SK-N-SH treated with all-trans-retinoic acid at 6 μM for 48 hours (cell line): ENCODE results near the gene DDX10.

Experiments used
- ATAC-seq: fragments of 200-7000 bp; cut with Tn5 transposase; 3 replicates; pipeline ENCODE4 v1.9.1; 2020; ENCODE audit warnings: mild to moderate bottlenecking, moderate library complexity
- ARNTL ChIP-seq: fragments of 450-650 bp; formaldehyde crosslinking; IDR thresholded peaks from 2 replicates; pipeline ENCODE4 v1.5.0; 2020; ENCODE audit warnings: low read depth, mild to moderate bottlenecking, moderate library complexity, borderline replicate concordance
- ESRRG ChIP-seq: fragments of 250-450 bp; sonication (Bioruptor Pico); IDR thresholded peaks from 2 replicates; pipeline ENCODE4 v1.6.1; 2021; ENCODE audit warnings: mild to moderate bottlenecking
- GLIS3 ChIP-seq: fragments of 250-450 bp; sonication (Bioruptor Pico); IDR thresholded peaks from 2 replicates; pipeline ENCODE4 v1.5.0; 2020; ENCODE audit warnings: mild to moderate bottlenecking, moderate library complexity
- ISL1 ChIP-seq: fragments of 250-450 bp; sonication (Bioruptor Pico); IDR thresholded peaks from 2 replicates; pipeline ENCODE4 v2.1.2; 2022; ENCODE audit warnings: mild to moderate bottlenecking, moderate library complexity
- OSR1 ChIP-seq: fragments of 250-450 bp; sonication (Bioruptor Pico); IDR thresholded peaks from 2 replicates; pipeline ENCODE4 v1.8.0; 2022; ENCODE audit warnings: moderate library complexity, mild to moderate bottlenecking, inconsistent platforms
- RARB ChIP-seq: fragments of 250-450 bp; sonication (Bioruptor Pico); IDR thresholded peaks from 2 replicates; pipeline ENCODE4 v1.8.0; 2021; ENCODE audit warnings: mild to moderate bottlenecking, moderate library complexity
- SNAI2 ChIP-seq: fragments of 250-450 bp; sonication (Bioruptor Pico); IDR thresholded peaks from 2 replicates; pipeline ENCODE4 v1.5.0; 2020; ENCODE audit warnings: mild to moderate bottlenecking, moderate library complexity
- TOX ChIP-seq: fragments of 250-450 bp; sonication (Bioruptor Pico); IDR thresholded peaks from 2 replicates; pipeline ENCODE4 v1.8.0; 2021; ENCODE audit warnings: mild to moderate bottlenecking, moderate library complexity, borderline replicate concordance
- ZC3H10 ChIP-seq: fragments of 250-450 bp; sonication (Bioruptor Pico); IDR thresholded peaks from 2 replicates; pipeline ENCODE4 v1.5.1; 2021; ENCODE audit warnings: mild to moderate bottlenecking, moderate library complexity
- ZFP30 ChIP-seq: fragments of 450-650 bp; formaldehyde crosslinking; IDR thresholded peaks from 2 replicates; pipeline ENCODE4 v1.5.0; 2022; ENCODE audit warnings: mild to moderate bottlenecking, moderate library complexity
- ZNF8 ChIP-seq: fragments of 450-650 bp; formaldehyde crosslinking; IDR thresholded peaks from 2 replicates; pipeline ENCODE4 v1.5.0; 2020; ENCODE audit warnings: mild to moderate bottlenecking, moderate library complexity
- TF ChIP-seq, protein P1 (sequence below): fragments of 250-450 bp; sonication (Bioruptor Pico); IDR thresholded peaks from 2 replicates; pipeline ENCODE4 v1.5.1; 2021; ENCODE audit warnings: mild to moderate bottlenecking, moderate library complexity
- TF ChIP-seq, protein P2 (sequence below): fragments of 250-450 bp; sonication (Bioruptor Pico); IDR thresholded peaks from 2 replicates; pipeline ENCODE4 v1.5.0; 2020; ENCODE audit warnings: mild to moderate bottlenecking, moderate library complexity
- TF ChIP-seq, protein P3 (sequence below): fragments of 250-450 bp; sonication (Bioruptor Pico); IDR thresholded peaks from 2 replicates; pipeline ENCODE4 v1.8.0; 2020; ENCODE audit warnings: mild to moderate bottlenecking, moderate library complexity, borderline replicate concordance
- TF ChIP-seq, protein P4 (sequence below): fragments of 250-450 bp; sonication (Bioruptor Pico); IDR thresholded peaks from 2 replicates; pipeline ENCODE4 v1.8.0; 2021; ENCODE audit warnings: low read depth, mild to moderate bottlenecking, moderate library complexity, borderline replicate concordance

Gene DDX10

DNA sequence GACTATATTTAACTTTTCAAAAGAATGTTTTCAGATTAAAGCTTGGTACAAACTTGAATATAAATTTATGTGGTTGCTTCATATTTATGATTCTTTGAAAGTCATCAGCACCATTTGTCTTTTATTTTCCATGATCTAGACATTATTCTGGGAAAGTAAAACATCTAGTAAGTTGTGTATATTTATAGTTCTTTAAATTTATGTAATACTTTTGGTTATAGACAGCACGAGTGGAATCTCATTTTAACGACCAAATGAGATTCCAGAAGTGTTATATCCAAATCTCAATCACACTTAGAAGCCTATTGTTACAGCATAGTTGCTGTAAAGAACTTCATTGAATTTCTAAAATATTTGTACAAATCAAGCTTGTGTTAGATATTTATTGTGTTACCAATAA lies 212.3 kb downstream of the DDX10 start (continued):
- TF ChIP-seq, protein P1, sequence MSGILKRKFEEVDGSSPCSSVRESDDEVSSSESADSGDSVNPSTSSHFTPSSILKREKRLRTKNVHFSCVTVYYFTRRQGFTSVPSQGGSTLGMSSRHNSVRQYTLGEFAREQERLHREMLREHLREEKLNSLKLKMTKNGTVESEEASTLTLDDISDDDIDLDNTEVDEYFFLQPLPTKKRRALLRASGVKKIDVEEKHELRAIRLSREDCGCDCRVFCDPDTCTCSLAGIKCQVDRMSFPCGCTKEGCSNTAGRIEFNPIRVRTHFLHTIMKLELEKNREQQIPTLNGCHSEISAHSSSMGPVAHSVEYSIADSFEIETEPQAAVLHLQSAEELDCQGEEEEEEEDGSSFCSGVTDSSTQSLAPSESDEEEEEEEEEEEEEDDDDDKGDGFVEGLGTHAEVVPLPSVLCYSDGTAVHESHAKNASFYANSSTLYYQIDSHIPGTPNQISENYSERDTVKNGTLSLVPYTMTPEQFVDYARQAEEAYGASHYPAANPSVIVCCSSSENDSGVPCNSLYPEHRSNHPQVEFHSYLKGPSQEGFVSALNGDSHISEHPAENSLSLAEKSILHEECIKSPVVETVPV (CRISPR knock-in tag): no peak

DNA sequence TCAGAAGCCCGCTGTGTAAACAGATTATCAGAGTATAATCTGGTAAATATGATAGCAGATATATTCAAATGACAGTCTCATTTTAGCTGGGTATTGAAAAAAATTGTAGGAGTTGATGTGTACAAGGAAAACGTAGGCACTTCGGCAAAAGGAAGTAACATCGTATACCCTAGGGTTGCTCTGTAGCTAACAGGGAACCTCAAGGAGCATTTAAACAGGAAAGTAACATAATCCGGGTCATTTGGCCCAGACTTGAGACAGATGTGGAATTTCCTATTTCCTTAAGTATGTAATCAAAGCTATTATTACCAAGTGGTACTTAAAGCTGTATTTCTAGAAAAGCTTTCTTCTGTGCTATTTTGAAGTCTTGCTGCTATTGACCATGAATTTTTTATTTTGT lies 215.6 kb downstream of the DDX10 start:
- no peak for ATAC-seq
- no peak for TF ChIP-seq OSR1 (CRISPR knock-in tag)

DNA sequence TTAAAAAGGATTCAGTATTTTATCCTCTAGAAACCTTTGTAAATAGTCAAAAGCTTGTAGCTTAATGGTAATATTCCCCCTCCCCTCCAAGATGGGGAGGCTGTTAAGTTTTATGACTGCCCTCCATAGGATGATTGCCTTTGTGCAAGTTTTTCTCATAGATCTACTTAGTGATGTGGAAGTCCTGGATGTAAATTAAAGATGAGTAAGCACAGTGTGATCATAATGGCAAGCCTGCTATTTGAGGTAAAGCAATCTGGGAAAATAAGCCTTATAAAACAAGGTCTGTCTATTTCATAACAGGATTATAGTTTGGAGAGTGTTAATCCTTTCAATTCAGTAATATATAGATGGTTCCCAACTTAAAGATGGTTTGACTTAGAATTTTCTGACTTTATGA lies 216.3 kb downstream of the DDX10 start:
- TF ChIP-seq ZC3H10 (CRISPR knock-in tag) (no peak), GLIS3 (CRISPR knock-in tag) (no peak), RARB (no peak), ZNF8 (CRISPR knock-in tag) (no peak), SNAI2 (CRISPR knock-in tag) (no peak), ARNTL (CRISPR knock-in tag) (no peak), ESRRG (CRISPR knock-in tag) (no peak), OSR1 (CRISPR knock-in tag) (no peak)
- TF ChIP-seq, protein P2, sequence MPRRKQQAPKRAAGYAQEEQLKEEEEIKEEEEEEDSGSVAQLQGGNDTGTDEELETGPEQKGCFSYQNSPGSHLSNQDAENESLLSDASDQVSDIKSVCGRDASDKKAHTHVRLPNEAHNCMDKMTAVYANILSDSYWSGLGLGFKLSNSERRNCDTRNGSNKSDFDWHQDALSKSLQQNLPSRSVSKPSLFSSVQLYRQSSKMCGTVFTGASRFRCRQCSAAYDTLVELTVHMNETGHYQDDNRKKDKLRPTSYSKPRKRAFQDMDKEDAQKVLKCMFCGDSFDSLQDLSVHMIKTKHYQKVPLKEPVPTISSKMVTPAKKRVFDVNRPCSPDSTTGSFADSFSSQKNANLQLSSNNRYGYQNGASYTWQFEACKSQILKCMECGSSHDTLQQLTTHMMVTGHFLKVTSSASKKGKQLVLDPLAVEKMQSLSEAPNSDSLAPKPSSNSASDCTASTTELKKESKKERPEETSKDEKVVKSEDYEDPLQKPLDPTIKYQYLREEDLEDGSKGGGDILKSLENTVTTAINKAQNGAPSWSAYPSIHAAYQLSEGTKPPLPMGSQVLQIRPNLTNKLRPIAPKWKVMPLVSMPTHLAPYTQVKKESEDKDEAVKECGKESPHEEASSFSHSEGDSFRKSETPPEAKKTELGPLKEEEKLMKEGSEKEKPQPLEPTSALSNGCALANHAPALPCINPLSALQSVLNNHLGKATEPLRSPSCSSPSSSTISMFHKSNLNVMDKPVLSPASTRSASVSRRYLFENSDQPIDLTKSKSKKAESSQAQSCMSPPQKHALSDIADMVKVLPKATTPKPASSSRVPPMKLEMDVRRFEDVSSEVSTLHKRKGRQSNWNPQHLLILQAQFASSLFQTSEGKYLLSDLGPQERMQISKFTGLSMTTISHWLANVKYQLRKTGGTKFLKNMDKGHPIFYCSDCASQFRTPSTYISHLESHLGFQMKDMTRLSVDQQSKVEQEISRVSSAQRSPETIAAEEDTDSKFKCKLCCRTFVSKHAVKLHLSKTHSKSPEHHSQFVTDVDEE (CRISPR knock-in tag): no peak
- TF ChIP-seq, protein P3, sequence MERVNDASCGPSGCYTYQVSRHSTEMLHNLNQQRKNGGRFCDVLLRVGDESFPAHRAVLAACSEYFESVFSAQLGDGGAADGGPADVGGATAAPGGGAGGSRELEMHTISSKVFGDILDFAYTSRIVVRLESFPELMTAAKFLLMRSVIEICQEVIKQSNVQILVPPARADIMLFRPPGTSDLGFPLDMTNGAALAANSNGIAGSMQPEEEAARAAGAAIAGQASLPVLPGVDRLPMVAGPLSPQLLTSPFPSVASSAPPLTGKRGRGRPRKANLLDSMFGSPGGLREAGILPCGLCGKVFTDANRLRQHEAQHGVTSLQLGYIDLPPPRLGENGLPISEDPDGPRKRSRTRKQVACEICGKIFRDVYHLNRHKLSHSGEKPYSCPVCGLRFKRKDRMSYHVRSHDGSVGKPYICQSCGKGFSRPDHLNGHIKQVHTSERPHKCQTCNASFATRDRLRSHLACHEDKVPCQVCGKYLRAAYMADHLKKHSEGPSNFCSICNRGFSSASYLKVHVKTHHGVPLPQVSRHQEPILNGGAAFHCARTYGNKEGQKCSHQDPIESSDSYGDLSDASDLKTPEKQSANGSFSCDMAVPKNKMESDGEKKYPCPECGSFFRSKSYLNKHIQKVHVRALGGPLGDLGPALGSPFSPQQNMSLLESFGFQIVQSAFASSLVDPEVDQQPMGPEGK (CRISPR knock-in tag): no peak
- no peak for ATAC-seq

DNA sequence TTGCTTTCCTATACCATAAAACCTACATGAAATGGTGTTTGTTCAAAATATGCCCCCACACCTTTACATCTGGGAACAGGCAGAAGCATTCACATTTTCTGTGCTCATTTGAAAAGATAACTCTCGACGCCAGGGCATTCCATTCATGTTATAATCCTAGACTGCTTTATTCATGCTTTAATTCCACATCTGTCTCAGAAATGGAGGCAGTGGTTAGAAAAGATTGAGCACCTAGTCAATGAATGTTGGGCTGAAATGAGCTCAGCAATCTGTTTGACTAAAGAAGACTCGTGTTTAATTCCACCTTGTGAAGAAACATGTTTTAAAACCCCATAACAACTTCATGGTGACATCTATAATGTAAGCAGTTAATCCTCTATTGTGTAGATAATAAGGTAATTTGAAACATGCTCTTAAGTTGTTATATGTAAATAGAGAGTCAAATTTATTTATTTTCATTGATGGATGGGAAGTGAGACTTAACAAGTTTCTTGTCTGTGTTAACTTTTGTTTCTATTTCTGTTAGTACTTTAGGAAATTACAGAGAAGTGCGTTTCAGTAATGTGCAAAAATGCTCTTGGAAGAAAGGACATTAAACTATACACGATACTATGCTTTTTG lies 217.5 kb downstream of the DDX10 start:
- TF ChIP-seq, protein P4, sequence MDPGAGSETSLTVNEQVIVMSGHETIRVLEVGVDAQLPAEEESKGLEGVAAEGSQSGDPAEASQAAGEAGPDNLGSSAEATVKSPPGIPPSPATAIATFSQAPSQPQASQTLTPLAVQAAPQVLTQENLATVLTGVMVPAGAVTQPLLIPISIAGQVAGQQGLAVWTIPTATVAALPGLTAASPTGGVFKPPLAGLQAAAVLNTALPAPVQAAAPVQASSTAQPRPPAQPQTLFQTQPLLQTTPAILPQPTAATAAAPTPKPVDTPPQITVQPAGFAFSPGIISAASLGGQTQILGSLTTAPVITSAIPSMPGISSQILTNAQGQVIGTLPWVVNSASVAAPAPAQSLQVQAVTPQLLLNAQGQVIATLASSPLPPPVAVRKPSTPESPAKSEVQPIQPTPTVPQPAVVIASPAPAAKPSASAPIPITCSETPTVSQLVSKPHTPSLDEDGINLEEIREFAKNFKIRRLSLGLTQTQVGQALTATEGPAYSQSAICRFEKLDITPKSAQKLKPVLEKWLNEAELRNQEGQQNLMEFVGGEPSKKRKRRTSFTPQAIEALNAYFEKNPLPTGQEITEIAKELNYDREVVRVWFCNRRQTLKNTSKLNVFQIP: no peak
- no peak for TF ChIP-seq ZFP30
- ATAC-seq: no peak

DNA sequence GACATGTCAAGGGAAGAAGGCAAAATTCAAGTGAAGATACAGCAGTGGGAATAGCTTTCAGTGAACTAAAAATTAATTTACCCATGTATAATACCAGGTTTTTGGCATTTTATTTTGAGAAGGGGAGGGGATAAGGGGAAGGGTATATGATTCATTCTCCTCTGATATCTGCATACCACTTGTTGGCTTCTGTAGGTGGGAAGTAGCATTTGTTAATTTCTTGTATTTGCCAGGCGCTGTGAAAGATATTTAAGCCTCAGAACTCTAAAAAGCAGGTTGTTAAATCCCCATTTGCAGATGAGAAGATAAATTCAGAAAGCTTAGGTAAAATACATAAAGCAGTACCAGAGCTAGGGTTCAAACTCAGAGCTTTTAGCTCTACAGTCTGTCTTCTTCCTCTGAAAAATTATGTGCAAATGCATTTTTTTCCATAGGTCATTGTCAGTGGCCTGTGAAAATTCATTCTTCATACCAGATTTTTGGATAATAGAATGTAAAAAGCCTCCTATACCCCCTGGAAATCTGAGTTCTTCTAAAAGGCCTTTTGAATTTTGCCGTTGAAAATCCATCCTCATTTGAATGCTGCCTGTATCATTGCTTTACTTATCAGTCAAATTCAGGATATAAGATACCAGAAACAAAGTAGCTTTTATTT lies 221.3 kb downstream of the DDX10 start:
- TF ChIP-seq SNAI2 (CRISPR knock-in tag): no peak
- TF ChIP-seq, protein P4: no peak
- TF ChIP-seq TOX (CRISPR knock-in tag): no peak
- no peak for TF ChIP-seq ISL1 (CRISPR knock-in tag)
- TF ChIP-seq ESRRG (CRISPR knock-in tag): no peak
- TF ChIP-seq, all 23 proteins: peak for 0
- peak; percentile 21; the same call in 2 of the 3 replicates for ATAC-seq
